HEK293 (cell line): ENCODE results near the gene HAT1.

Experiments used
- BCL11B ChIP-seq: fragments of 450-650 bp; formaldehyde crosslinking; IDR thresholded peaks from 2 replicates; pipeline ENCODE4 v1.5.1; 2016; ENCODE audit warnings: low read depth, missing biosample characterization, missing genetic modification characterization
- KLF1 ChIP-seq: fragments of 450-650 bp; formaldehyde crosslinking; IDR thresholded peaks from 2 replicates; pipeline ENCODE4 v1.5.1; 2016; ENCODE audit warnings: missing biosample characterization, missing genetic modification characterization
- SALL2 ChIP-seq: fragments of 450-650 bp; formaldehyde crosslinking; IDR thresholded peaks from 2 replicates; pipeline ENCODE4 v1.5.0; 2017; ENCODE audit warnings: missing biosample characterization, mild to moderate bottlenecking, missing genetic modification characterization, borderline replicate concordance
- SP3 ChIP-seq: fragments of 450-650 bp; formaldehyde crosslinking; IDR thresholded peaks from 2 replicates; pipeline ENCODE4 v1.5.1; 2016; ENCODE audit warnings: missing biosample characterization, missing genetic modification characterization
- YY2 ChIP-seq: fragments of 450-650 bp; formaldehyde crosslinking; IDR thresholded peaks from 2 replicates; pipeline ENCODE4 v1.5.1; 2016; ENCODE audit warnings: missing biosample characterization, missing genetic modification characterization
- ZFP69B ChIP-seq: fragments of 450-650 bp; formaldehyde crosslinking; IDR thresholded peaks from 2 replicates; pipeline ENCODE4 v1.5.1; 2016; ENCODE audit warnings: missing biosample characterization, missing genetic modification characterization
- ZNF112 ChIP-seq: fragments of 450-650 bp; formaldehyde crosslinking; IDR thresholded peaks from 2 replicates; pipeline ENCODE4 v1.5.0; 2017; ENCODE audit warnings: missing biosample characterization, missing genetic modification characterization
- ZNF140 ChIP-seq: fragments of 450-650 bp; formaldehyde crosslinking; IDR thresholded peaks from 2 replicates; pipeline ENCODE4 v1.5.1; 2016; ENCODE audit warnings: missing biosample characterization, missing genetic modification characterization
- ZNF169 ChIP-seq: fragments of 450-650 bp; formaldehyde crosslinking; IDR thresholded peaks from 2 replicates; pipeline ENCODE4 v1.5.1; 2016; ENCODE audit warnings: missing biosample characterization, missing genetic modification characterization
- ZNF202 ChIP-seq: fragments of 450-650 bp; formaldehyde crosslinking; IDR thresholded peaks from 2 replicates; pipeline ENCODE4 v1.5.1; 2016; ENCODE audit warnings: missing biosample characterization, missing genetic modification characterization, borderline replicate concordance
- ZNF211 ChIP-seq: fragments of 450-650 bp; formaldehyde crosslinking; IDR thresholded peaks from 2 replicates; pipeline ENCODE4 v1.5.1; 2016; ENCODE audit warnings: low read depth, missing biosample characterization, missing genetic modification characterization
- ZNF548 ChIP-seq: fragments of 450-650 bp; formaldehyde crosslinking; IDR thresholded peaks from 2 replicates; pipeline ENCODE4 v1.5.1; 2016; ENCODE audit warnings: missing biosample characterization, missing genetic modification characterization
- ZNF555 ChIP-seq: fragments of 450-650 bp; formaldehyde crosslinking; conservative IDR thresholded peaks from 2 replicates; pipeline ENCODE4 v1.5.1; 2017; ENCODE audit warnings: missing biosample characterization, mild to moderate bottlenecking, missing genetic modification characterization, inconsistent platforms
- ZNF585B ChIP-seq: fragments of 450-650 bp; formaldehyde crosslinking; IDR thresholded peaks from 2 replicates; pipeline ENCODE4 v1.5.1; 2016; ENCODE audit warnings: missing biosample characterization, missing genetic modification characterization
- ZNF600 ChIP-seq: fragments of 450-650 bp; formaldehyde crosslinking; IDR thresholded peaks from 2 replicates; pipeline ENCODE4 v1.5.1; 2016; ENCODE audit warnings: missing biosample characterization, missing genetic modification characterization
- ZNF654 ChIP-seq: fragments of 450-650 bp; formaldehyde crosslinking; IDR thresholded peaks from 2 replicates; pipeline ENCODE4 v1.5.1; 2016; ENCODE audit warnings: low read depth, missing biosample characterization, missing genetic modification characterization
- ZNF670 ChIP-seq: fragments of 450-650 bp; formaldehyde crosslinking; IDR thresholded peaks from 2 replicates; pipeline ENCODE4 v1.5.1; 2016; ENCODE audit warnings: missing biosample characterization, missing genetic modification characterization, low read depth
- ZNF768 ChIP-seq: fragments of 450-650 bp; formaldehyde crosslinking; IDR thresholded peaks from 2 replicates; pipeline ENCODE4 v1.5.1; 2018; ENCODE audit warnings: missing biosample characterization, mild to moderate bottlenecking, missing genetic modification characterization
- ZNF777 ChIP-seq: fragments of 450-650 bp; formaldehyde crosslinking; IDR thresholded peaks from 2 replicates; pipeline ENCODE4 v1.5.1; 2017; ENCODE audit warnings: missing biosample characterization, missing genetic modification characterization, borderline replicate concordance
- ZXDB ChIP-seq: fragments of 450-650 bp; formaldehyde crosslinking; IDR thresholded peaks from 2 replicates; pipeline ENCODE4 v1.5.1; 2016; ENCODE audit warnings: missing biosample characterization, missing genetic modification characterization
- TF ChIP-seq, protein P1 (sequence below): fragments of 450-650 bp; formaldehyde crosslinking; IDR thresholded peaks from 2 replicates; pipeline ENCODE4 v1.5.1; 2016; ENCODE audit warnings: missing biosample characterization, missing genetic modification characterization
- TF ChIP-seq, protein P2 (sequence below): fragments of 450-650 bp; formaldehyde crosslinking; IDR thresholded peaks from 2 replicates; pipeline ENCODE4 v1.5.1; 2016; ENCODE audit warnings: missing biosample characterization, missing genetic modification characterization
- TF ChIP-seq, protein P3 (sequence below): fragments of 450-650 bp; formaldehyde crosslinking; IDR thresholded peaks from 2 replicates; pipeline ENCODE4 v1.5.1; 2016; ENCODE audit warnings: missing biosample characterization, missing genetic modification characterization
- TF ChIP-seq, protein P4 (sequence below): fragments of 450-650 bp; formaldehyde crosslinking; IDR thresholded peaks from 2 replicates; pipeline ENCODE4 v1.5.1; 2017; ENCODE audit warnings: missing biosample characterization, missing genetic modification characterization
- TF ChIP-seq, protein P5 (sequence below): fragments of 450-650 bp; formaldehyde crosslinking; IDR thresholded peaks from 2 replicates; pipeline ENCODE4 v1.5.1; 2016; ENCODE audit warnings: missing biosample characterization, missing genetic modification characterization, low read depth
- TF ChIP-seq, protein P6 (sequence below): fragments of 450-650 bp; formaldehyde crosslinking; IDR thresholded peaks from 2 replicates; pipeline ENCODE4 v1.5.1; 2016; ENCODE audit warnings: missing biosample characterization, missing genetic modification characterization

The HAT1 gene

DNA sequence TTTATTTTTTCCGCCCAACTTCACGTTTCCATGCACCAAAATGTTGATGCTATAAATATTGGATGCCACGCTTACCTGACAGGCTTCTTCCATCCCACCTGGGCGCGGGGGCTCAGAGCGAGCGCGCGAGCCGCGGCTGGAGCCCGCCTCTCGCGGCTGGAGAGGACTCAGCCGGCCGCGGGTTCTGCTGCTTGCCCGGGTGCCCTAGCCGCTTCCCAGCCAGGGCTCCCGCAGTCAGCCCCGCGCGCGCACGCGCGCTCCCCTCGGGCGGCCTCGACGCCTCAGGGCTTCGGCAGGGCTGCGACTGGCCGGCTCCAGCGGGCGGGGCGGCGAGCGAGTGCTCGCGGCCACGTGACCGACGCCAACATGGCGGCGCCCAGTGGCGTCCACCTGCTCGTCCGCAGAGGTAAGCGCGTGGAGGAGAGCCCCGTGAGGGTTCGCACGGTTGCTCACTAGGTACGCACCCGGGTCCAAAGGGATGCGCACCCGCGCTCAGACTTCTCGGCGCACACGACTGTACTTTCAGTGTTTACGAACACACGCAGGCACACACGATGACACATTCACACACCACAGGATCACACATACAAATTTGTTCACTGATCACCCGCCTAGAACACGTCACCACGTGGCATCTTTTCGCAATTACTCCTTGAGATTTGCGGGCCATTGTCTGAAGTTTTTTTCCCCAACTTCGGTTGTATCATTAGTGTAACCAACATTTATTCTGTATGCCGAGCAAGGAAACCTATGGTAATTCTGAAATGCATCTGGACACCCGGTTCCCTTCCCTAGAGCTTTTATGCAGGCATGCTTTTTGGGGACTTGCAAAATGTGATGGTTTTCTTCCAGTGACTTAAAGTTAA, 77.6 kb downstream of the HAT1 start, which contains the start of gene METAP1D (continued):
- TF ChIP-seq, protein P1, sequence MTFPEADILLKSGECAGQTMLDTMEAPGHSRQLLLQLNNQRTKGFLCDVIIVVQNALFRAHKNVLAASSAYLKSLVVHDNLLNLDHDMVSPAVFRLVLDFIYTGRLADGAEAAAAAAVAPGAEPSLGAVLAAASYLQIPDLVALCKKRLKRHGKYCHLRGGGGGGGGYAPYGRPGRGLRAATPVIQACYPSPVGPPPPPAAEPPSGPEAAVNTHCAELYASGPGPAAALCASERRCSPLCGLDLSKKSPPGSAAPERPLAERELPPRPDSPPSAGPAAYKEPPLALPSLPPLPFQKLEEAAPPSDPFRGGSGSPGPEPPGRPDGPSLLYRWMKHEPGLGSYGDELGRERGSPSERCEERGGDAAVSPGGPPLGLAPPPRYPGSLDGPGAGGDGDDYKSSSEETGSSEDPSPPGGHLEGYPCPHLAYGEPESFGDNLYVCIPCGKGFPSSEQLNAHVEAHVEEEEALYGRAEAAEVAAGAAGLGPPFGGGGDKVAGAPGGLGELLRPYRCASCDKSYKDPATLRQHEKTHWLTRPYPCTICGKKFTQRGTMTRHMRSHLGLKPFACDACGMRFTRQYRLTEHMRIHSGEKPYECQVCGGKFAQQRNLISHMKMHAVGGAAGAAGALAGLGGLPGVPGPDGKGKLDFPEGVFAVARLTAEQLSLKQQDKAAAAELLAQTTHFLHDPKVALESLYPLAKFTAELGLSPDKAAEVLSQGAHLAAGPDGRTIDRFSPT = no peak
- TF ChIP-seq ZNF777 (tag by site-specific recombination) (no peak), ZFP69B (tag by site-specific recombination) (peak; percentile 41; the same call in 1 of the 2 replicates), ZNF600 (tag by site-specific recombination) (no peak), BCL11B (tag by site-specific recombination) (no peak), ZNF169 (tag by site-specific recombination) (no peak), SALL2 (tag by site-specific recombination) (no peak), ZNF140 (tag by site-specific recombination) (no peak), ZNF654 (no peak), ZNF670 (tag by site-specific recombination) (no peak), ZNF555 (tag by site-specific recombination) (no peak), ZNF112 (tag by site-specific recombination) (no peak), ZNF548 (tag by site-specific recombination) (no peak), ZXDB (tag by site-specific recombination) (peak; percentile 77), ZNF585B (tag by site-specific recombination) (no peak), SP3 (tag by site-specific recombination) (peak; percentile 54), ZNF202 (tag by site-specific recombination) (no peak), KLF1 (no peak), ZNF211 (tag by site-specific recombination) (no peak), YY2 (peak; percentile 94), ZNF768 (tag by site-specific recombination) (no peak)
- TF ChIP-seq, protein P2, sequence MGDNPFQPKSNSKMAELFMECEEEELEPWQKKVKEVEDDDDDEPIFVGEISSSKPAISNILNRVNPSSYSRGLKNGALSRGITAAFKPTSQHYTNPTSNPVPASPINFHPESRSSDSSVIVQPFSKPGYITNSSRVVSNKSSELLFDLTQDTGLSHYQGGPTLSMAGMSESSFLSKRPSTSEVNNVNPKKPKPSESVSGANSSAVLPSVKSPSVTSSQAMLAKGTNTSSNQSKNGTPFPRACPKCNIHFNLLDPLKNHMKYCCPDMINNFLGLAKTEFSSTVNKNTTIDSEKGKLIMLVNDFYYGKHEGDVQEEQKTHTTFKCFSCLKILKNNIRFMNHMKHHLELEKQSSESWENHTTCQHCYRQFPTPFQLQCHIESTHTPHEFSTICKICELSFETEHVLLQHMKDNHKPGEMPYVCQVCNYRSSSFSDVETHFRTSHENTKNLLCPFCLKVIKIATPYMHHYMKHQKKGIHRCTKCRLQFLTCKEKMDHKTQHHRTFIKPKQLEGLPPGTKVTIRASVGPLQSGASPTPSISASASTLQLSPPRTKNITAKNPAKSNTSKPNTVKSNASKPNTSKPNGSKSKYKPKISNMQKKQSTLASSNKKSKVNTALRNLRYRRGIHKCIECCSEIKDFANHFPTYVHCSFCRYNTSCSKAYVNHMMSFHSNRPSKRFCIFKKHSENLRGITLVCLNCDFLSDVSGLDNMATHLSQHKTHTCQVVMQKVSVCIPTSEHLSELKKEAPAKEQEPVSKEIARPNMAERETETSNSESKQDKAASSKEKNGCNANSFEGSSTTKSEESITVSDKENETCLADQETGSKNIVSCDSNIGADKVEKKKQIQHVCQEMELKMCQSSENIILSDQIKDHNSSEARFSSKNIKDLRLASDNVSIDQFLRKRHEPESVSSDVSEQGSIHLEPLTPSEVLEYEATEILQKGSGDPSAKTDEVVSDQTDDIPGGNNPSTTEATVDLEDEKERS (tag by site-specific recombination) = no peak
- TF ChIP-seq, protein P3, sequence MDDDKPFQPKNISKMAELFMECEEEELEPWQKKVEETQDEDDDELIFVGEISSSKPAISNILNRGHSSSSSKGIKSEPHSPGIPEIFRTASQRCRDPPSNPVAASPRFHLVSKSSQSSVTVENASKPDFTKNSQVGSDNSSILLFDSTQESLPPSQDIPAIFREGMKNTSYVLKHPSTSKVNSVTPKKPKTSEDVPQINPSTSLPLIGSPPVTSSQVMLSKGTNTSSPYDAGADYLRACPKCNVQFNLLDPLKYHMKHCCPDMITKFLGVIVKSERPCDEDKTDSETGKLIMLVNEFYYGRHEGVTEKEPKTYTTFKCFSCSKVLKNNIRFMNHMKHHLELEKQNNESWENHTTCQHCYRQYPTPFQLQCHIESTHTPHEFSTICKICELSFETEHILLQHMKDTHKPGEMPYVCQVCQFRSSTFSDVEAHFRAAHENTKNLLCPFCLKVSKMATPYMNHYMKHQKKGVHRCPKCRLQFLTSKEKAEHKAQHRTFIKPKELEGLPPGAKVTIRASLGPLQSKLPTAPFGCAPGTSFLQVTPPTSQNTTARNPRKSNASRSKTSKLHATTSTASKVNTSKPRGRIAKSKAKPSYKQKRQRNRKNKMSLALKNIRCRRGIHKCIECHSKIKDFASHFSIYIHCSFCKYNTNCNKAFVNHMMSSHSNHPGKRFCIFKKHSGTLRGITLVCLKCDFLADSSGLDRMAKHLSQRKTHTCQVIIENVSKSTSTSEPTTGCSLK (tag by site-specific recombination) = no peak
- TF ChIP-seq, protein P4, sequence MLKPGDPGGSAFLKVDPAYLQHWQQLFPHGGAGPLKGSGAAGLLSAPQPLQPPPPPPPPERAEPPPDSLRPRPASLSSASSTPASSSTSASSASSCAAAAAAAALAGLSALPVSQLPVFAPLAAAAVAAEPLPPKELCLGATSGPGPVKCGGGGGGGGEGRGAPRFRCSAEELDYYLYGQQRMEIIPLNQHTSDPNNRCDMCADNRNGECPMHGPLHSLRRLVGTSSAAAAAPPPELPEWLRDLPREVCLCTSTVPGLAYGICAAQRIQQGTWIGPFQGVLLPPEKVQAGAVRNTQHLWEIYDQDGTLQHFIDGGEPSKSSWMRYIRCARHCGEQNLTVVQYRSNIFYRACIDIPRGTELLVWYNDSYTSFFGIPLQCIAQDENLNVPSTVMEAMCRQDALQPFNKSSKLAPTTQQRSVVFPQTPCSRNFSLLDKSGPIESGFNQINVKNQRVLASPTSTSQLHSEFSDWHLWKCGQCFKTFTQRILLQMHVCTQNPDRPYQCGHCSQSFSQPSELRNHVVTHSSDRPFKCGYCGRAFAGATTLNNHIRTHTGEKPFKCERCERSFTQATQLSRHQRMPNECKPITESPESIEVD (tag by site-specific recombination) = no peak
- TF ChIP-seq, protein P5, sequence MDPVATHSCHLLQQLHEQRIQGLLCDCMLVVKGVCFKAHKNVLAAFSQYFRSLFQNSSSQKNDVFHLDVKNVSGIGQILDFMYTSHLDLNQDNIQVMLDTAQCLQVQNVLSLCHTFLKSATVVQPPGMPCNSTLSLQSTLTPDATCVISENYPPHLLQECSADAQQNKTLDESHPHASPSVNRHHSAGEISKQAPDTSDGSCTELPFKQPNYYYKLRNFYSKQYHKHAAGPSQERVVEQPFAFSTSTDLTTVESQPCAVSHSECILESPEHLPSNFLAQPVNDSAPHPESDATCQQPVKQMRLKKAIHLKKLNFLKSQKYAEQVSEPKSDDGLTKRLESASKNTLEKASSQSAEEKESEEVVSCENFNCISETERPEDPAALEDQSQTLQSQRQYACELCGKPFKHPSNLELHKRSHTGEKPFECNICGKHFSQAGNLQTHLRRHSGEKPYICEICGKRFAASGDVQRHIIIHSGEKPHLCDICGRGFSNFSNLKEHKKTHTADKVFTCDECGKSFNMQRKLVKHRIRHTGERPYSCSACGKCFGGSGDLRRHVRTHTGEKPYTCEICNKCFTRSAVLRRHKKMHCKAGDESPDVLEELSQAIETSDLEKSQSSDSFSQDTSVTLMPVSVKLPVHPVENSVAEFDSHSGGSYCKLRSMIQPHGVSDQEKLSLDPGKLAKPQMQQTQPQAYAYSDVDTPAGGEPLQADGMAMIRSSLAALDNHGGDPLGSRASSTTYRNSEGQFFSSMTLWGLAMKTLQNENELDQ (tag by site-specific recombination) = no peak
- TF ChIP-seq, protein P6, sequence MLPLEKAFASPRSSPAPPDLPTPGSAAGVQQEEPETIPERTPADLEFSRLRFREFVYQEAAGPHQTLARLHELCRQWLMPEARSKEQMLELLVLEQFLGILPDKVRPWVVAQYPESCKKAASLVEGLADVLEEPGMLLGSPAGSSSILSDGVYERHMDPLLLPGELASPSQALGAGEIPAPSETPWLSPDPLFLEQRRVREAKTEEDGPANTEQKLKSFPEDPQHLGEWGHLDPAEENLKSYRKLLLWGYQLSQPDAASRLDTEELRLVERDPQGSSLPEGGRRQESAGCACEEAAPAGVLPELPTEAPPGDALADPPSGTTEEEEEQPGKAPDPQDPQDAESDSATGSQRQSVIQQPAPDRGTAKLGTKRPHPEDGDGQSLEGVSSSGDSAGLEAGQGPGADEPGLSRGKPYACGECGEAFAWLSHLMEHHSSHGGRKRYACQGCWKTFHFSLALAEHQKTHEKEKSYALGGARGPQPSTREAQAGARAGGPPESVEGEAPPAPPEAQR (tag by site-specific recombination) = 0 out of 2 replicates have a peak, but pooled peaks have one; percentile 45
